ENCODE results near the gene ITGA1. TPM values are rescaled to one million over a fixed set of nuclear protein-coding genes. Genes with fewer than 3 reads are reported as not detected.

Gene ITGA1
- total RNA-seq, 1 donor from 2014 or later, result 9.1 TPM

GRCh38 chr5:52767217-52767743 is 20.4 kb upstream of the ITGA1 start:
- H3K4me1 Mint-ChIP-seq, result peaks cover 15% of the 10 kb centered on the region
- no peak overlapping the region for H3K4me3 Mint-ChIP-seq
- TF ChIP-seq CTCF (IDR thresholded peaks at IDR 0.05; ENCODE audit: unreplicated experiment), result no peak
- no peaks in the 10 kb centered on the region for H3K36me3 Mint-ChIP-seq
- no peak for DNase-seq (ENCODE audit: low spot score in 2 of 2, unreplicated experiment in 2 of 2)
- H3K27me3 Mint-ChIP-seq (ENCODE audit: low read depth), result no peaks in the 10 kb centered on the region
- H3K9me3 Mint-ChIP-seq, result no peaks in the 10 kb centered on the region
- no peak overlapping the region for H3K27ac Mint-ChIP-seq

- DNase-seq (ENCODE audit: low spot score in 2 of 2, unreplicated experiment in 2 of 2), result no peak
- H3K4me1 Mint-ChIP-seq, result peaks cover 15% of the 10 kb centered on the region
- no peak for TF ChIP-seq CTCF (IDR thresholded peaks at IDR 0.05; ENCODE audit: unreplicated experiment)
- H3K9me3 Mint-ChIP-seq, result no peaks in the 10 kb centered on the region
- H3K27me3 Mint-ChIP-seq (ENCODE audit: low read depth), result no peaks in the 10 kb centered on the region
- H3K36me3 Mint-ChIP-seq, result no peaks in the 10 kb centered on the region
- H3K4me3 Mint-ChIP-seq, result no peak overlapping the region
- H3K27ac Mint-ChIP-seq, result no peak overlapping the region
Measured at GRCh38 chr5:52767766-52768480, 19.8 kb upstream of the ITGA1 start.

- H3K27ac Mint-ChIP-seq, result no peak overlapping the region
- no peak overlapping the region for H3K4me3 Mint-ChIP-seq
- no peak for TF ChIP-seq CTCF (IDR thresholded peaks at IDR 0.05; ENCODE audit: unreplicated experiment)
- peaks cover 16% of the 10 kb centered on the region for H3K4me1 Mint-ChIP-seq
- no peaks in the 10 kb centered on the region for H3K36me3 Mint-ChIP-seq
- no peaks in the 10 kb centered on the region for H3K27me3 Mint-ChIP-seq (ENCODE audit: low read depth)
- H3K9me3 Mint-ChIP-seq, result no peaks in the 10 kb centered on the region
- no peak for DNase-seq (ENCODE audit: low spot score in 2 of 2, unreplicated experiment in 2 of 2)
Measured at GRCh38 chr5:52769061-52769460, 18.7 kb upstream of the ITGA1 start.

- no peak for TF ChIP-seq CTCF (IDR thresholded peaks at IDR 0.05; ENCODE audit: unreplicated experiment)
- no peak overlapping the region for H3K27ac Mint-ChIP-seq
- no peaks in the 10 kb centered on the region for H3K36me3 Mint-ChIP-seq
- DNase-seq (ENCODE audit: low spot score in 2 of 2, unreplicated experiment in 2 of 2), result no peak
- no peaks in the 10 kb centered on the region for H3K27me3 Mint-ChIP-seq (ENCODE audit: low read depth)
- H3K4me1 Mint-ChIP-seq, result peaks cover 16% of the 10 kb centered on the region
- no peak overlapping the region for H3K4me3 Mint-ChIP-seq
- no peaks in the 10 kb centered on the region for H3K9me3 Mint-ChIP-seq
Measured at GRCh38 chr5:52770287-52770939, 17.3 kb upstream of the ITGA1 start.

- DNase-seq (ENCODE audit: low spot score in 2 of 2, unreplicated experiment in 2 of 2), result no peak
- H3K4me1 Mint-ChIP-seq, result peaks cover 16% of the 10 kb centered on the region
- no peaks in the 10 kb centered on the region for H3K36me3 Mint-ChIP-seq
- H3K27ac Mint-ChIP-seq, result no peak overlapping the region
- no peaks in the 10 kb centered on the region for H3K27me3 Mint-ChIP-seq (ENCODE audit: low read depth)
- no peaks in the 10 kb centered on the region for H3K9me3 Mint-ChIP-seq
- TF ChIP-seq CTCF (IDR thresholded peaks at IDR 0.05; ENCODE audit: unreplicated experiment), result no peak
- no peak overlapping the region for H3K4me3 Mint-ChIP-seq
Measured at GRCh38 chr5:52771343-52772039, 16.2 kb upstream of the ITGA1 start.
